H9 (cell line): ENCODE data around the gene CCR2. TPM values are rescaled to one million over a fixed set of nuclear protein-coding genes. Genes with fewer than 3 reads are reported as not detected.

ENCODE experiments used
- DNase-seq: peaks from one replicate; pipeline ENCODE4 v3.0.0-alpha.2; 2017
- H2AFZ ChIP-seq: one replicate; pipeline ENCODE4 v1.6.1; 2013; ENCODE audit warnings: mild to moderate bottlenecking, low read length, control low read depth, moderate library complexity
- H2AK5ac ChIP-seq: 2 replicates; pipeline ENCODE4 v1.6.1; 2013; ENCODE audit warnings: low read length, control low read depth, mixed read lengths; ENCODE audit not compliant: insufficient read length
- H2BK120ac ChIP-seq: one replicate; pipeline ENCODE4 v1.6.1; 2013; ENCODE audit warnings: low read depth, mild to moderate bottlenecking, low read length, control low read depth, inconsistent platforms; ENCODE audit not compliant: poor library complexity, severe bottlenecking
- H2BK12ac ChIP-seq: 2 replicates; pipeline ENCODE4 v1.6.1; 2013; ENCODE audit warnings: low read length, control low read depth, mixed read lengths, low read depth; ENCODE audit not compliant: insufficient read length
- H2BK15ac ChIP-seq: 2 replicates; pipeline ENCODE4 v1.6.1; 2013; ENCODE audit warnings: low read depth, low read length, control low read depth
- H2BK20ac ChIP-seq: one replicate; pipeline ENCODE4 v1.6.1; 2013; ENCODE audit warnings: low read depth, mild to moderate bottlenecking, low read length, control low read depth, inconsistent platforms; ENCODE audit not compliant: poor library complexity, severe bottlenecking
- H2BK5ac ChIP-seq: 2 replicates; pipeline ENCODE4 v1.6.1; 2013; ENCODE audit warnings: low read length, control low read depth, mixed read lengths; ENCODE audit not compliant: insufficient read length
- H3K14ac ChIP-seq: 2 replicates; pipeline ENCODE4 v1.6.1; 2013; ENCODE audit warnings: low read length, control low read depth; ENCODE audit not compliant: insufficient read depth
- H3K18ac ChIP-seq: 2 replicates; pipeline ENCODE4 v1.6.1; 2013; ENCODE audit warnings: low read depth, mild to moderate bottlenecking, mixed read lengths, low read length, control low read depth; ENCODE audit not compliant: insufficient read length
- H3K23ac ChIP-seq: 2 replicates; pipeline ENCODE4 v1.6.1; 2013; ENCODE audit warnings: low read length, control low read depth, mixed read lengths, low read depth; ENCODE audit not compliant: insufficient read length
- H3K23me2 ChIP-seq: 2 replicates; pipeline ENCODE4 v1.6.1; 2013; ENCODE audit warnings: low read depth, mild to moderate bottlenecking, mixed read lengths, low read length, control low read depth; ENCODE audit not compliant: insufficient read length, poor library complexity, severe bottlenecking
- H3K27ac ChIP-seq: 2 replicates; pipeline ENCODE4 v1.5.1; 2013; ENCODE audit warnings: low read length, control low read depth, mixed read lengths, low read depth; ENCODE audit not compliant: insufficient read length
- H3K27me3 ChIP-seq: 2 replicates; pipeline ENCODE4 v1.6.1; 2013; ENCODE audit warnings: low read length, control low read depth, inconsistent platforms; ENCODE audit not compliant: insufficient read depth
- H3K4ac ChIP-seq: 2 replicates; pipeline ENCODE4 v1.6.1; 2013; ENCODE audit warnings: low read depth, mild to moderate bottlenecking, control low read depth, inconsistent platforms, low read length, moderate library complexity
- H3K4me1 ChIP-seq: 2 replicates; pipeline ENCODE4 v1.6.1; 2013; ENCODE audit warnings: low read length, control low read depth, inconsistent platforms; ENCODE audit not compliant: insufficient read depth
- H3K4me2 ChIP-seq: 2 replicates; pipeline ENCODE4 v1.6.1; 2013; ENCODE audit warnings: low read length, control low read depth, mixed read lengths; ENCODE audit not compliant: insufficient read length, insufficient read depth
- H3K56ac ChIP-seq: 2 replicates; pipeline ENCODE4 v1.6.1; 2013; ENCODE audit warnings: low read depth, mild to moderate bottlenecking, mixed read lengths, low read length, control low read depth; ENCODE audit not compliant: insufficient read length
- H3K79me1 ChIP-seq: 2 replicates; pipeline ENCODE4 v1.6.1; 2013; ENCODE audit warnings: low read depth, mild to moderate bottlenecking, moderate library complexity, low read length, control low read depth, inconsistent platforms; ENCODE audit not compliant: insufficient read depth, poor library complexity, severe bottlenecking
- H3K79me2 ChIP-seq: 2 replicates; pipeline ENCODE4 v1.6.1; 2013; ENCODE audit warnings: low read length, control low read depth, inconsistent platforms; ENCODE audit not compliant: insufficient read depth
- H3K9ac ChIP-seq: 2 replicates; pipeline ENCODE4 v1.6.1; 2013; ENCODE audit warnings: low read length, control low read depth, mixed read lengths; ENCODE audit not compliant: insufficient read length; ENCODE audit errors: extremely low read depth
- H3K9me3 ChIP-seq: one replicate; pipeline ENCODE4 v1.6.1; 2013; ENCODE audit warnings: low read depth, low read length, inconsistent platforms; ENCODE audit not compliant: control insufficient read depth
- H3T11ph ChIP-seq: one replicate; pipeline ENCODE4 v1.6.1; 2013; ENCODE audit warnings: mild to moderate bottlenecking, low read length, control low read depth, inconsistent platforms
- H4K20me1 ChIP-seq: one replicate; pipeline ENCODE4 v1.6.1; 2013; ENCODE audit not compliant: control insufficient read depth, insufficient read length, insufficient read depth
- H4K5ac ChIP-seq: 2 replicates; pipeline ENCODE4 v1.6.1; 2013; ENCODE audit warnings: low read depth, mild to moderate bottlenecking, mixed read lengths, low read length, control low read depth; ENCODE audit not compliant: insufficient read length
- H4K8ac ChIP-seq: replicated peaks from 2 replicates; pipeline ENCODE4 v1.6.1; 2013; ENCODE audit warnings: low read length, control low read depth, mixed read lengths, low read depth; ENCODE audit not compliant: insufficient read length
- H4K91ac ChIP-seq: 2 replicates; pipeline ENCODE4 v1.6.1; 2013; ENCODE audit warnings: low read depth, mild to moderate bottlenecking, moderate library complexity, mixed read lengths, low read length, control low read depth; ENCODE audit not compliant: insufficient read length
- H3K27ac Mint-ChIP-seq, 3 experiments: 2 replicates in 2 of 3; 3 replicates in 1 of 3; pipeline ENCODE4 v1.8.0; 2020 to 2021; ENCODE audit warnings: mixed read lengths in 3 of 3, mild to moderate bottlenecking in 1 of 3, moderate library complexity in 1 of 3
- H3K27me3 Mint-ChIP-seq: 2 replicates; pipeline ENCODE4 v1.8.0; 2021; ENCODE audit warnings: low read depth, mild to moderate bottlenecking, moderate library complexity, mixed read lengths
- H3K36me3 Mint-ChIP-seq, 3 experiments: 2 replicates in 2 of 3; 3 replicates in 1 of 3; pipeline ENCODE4 v1.8.0; 2020 to 2021; ENCODE audit warnings: low read depth in 3 of 3, mixed read lengths in 3 of 3; ENCODE audit not compliant: insufficient read depth in 1 of 3
- H3K4me1 Mint-ChIP-seq, 2 experiments: 2 replicates each; pipeline ENCODE4 v1.8.0; 2020; ENCODE audit warnings: mixed read lengths in 2 of 2
- H3K4me3 Mint-ChIP-seq, 2 experiments: 2 replicates in 1 of 2; 3 replicates in 1 of 2; pipeline ENCODE4 v1.8.0; 2020 to 2021; ENCODE audit warnings: mild to moderate bottlenecking in 2 of 2, mixed read lengths in 2 of 2, moderate library complexity in 1 of 2
- H3K9me3 Mint-ChIP-seq, 2 experiments: 2 replicates in 1 of 2; 3 replicates in 1 of 2; pipeline ENCODE4 v1.8.0; 2020; ENCODE audit warnings: mild to moderate bottlenecking in 2 of 2, mixed read lengths in 2 of 2, moderate library complexity in 1 of 2
- WGBS: extraction: QIAGEN DNeasy Blood & Tissue Kit; methylation state at CpG from one replicate; pipeline ENCODE4 v1.1.7; 2013; ENCODE audit warnings: missing lambda C conversion rate, low lambda C conversion rate, mixed read lengths; ENCODE audit not compliant: insufficient read length; ENCODE audit errors: extremely low coverage; 5-methylcytosine and 5-hydroxymethylcytosine counted together
- total RNA-seq: library from RNA; stranded (reverse); gene quantifications from 2 replicates; pipeline ENCODE4 v1.2.1, GENCODE V29; 2021
- TF ChIP-seq, protein P1 (sequence below): fragments of 200-600 bp; sonication (generic); conservative IDR thresholded peaks from 3 replicates; pipeline ENCODE4 v1.8.0; 2021; ENCODE audit warnings: antibody characterized with exemption, mild to moderate bottlenecking

CCR2 gene
- total RNA-seq, 1 experiment from 2014 or later: not detected

DNA sequence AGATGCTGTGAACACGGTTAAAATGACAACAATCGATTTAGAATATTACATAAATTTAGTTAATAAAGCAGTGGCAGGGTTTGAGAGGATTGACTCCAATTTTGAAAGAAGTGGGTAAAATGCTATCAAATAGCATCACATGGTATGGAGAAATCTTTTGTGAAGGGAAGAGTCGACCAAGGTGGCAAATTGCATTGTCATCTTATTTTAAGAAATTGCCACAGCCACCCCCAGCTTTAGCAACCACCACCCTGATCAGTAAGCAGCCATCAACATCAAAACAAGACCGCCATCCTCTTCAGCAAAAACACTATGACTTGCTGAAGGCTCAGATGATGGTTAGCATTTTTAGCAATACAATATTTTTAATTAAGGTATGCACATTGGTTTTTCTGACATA, 11.1 kb downstream of the CCR2 start:
- H3K4me3 Mint-ChIP-seq: no peak overlapping the region
- no CpG with 5 or more reads among the region's 4 CpGs for WGBS

More for the DNA sequence above, 11.1 kb downstream of the CCR2 start:
- H3K4me1 Mint-ChIP-seq: no peaks in the 10 kb centered on the region; a peak in 1 of 4 replicates
- DNase-seq: no peak
- no peaks in the 10 kb centered on the region for H3K79me1 ChIP-seq
- H3K79me2 ChIP-seq: no peaks in the 10 kb centered on the region
- no peak overlapping the region for H2AK5ac ChIP-seq
- no peak overlapping the region for H3K18ac ChIP-seq
- no peak overlapping the region for H3K4ac ChIP-seq
- no peaks in the 10 kb centered on the region for H4K20me1 ChIP-seq
- no peak overlapping the region for H4K5ac ChIP-seq
- H3K27me3 Mint-ChIP-seq: peaks cover 8% of the 10 kb centered on the region
- no peak overlapping the region for H3K14ac ChIP-seq
- no peak overlapping the region for H3K27ac ChIP-seq
- H3K4me1 ChIP-seq: no peaks in the 10 kb centered on the region; the same call in 1 of the 2 replicates
- H3K36me3 Mint-ChIP-seq: no peaks in the 10 kb centered on the region
- no peak overlapping the region for H4K91ac ChIP-seq
- H2BK12ac ChIP-seq: no peak overlapping the region
- H3K9me3 ChIP-seq: no peaks in the 10 kb centered on the region
- H2AFZ ChIP-seq: no peak overlapping the region
- H3K23me2 ChIP-seq: no peaks in the 10 kb centered on the region
- no peak overlapping the region for H3T11ph ChIP-seq
- H3K9me3 Mint-ChIP-seq: no peaks in the 10 kb centered on the region
- no peak overlapping the region for H3K9ac ChIP-seq
- H3K23ac ChIP-seq: no peak overlapping the region
- no peak overlapping the region for H2BK15ac ChIP-seq
- no peak overlapping the region for H2BK5ac ChIP-seq
- no peak overlapping the region for H3K27ac Mint-ChIP-seq
- no peaks in the 10 kb centered on the region for H3K27me3 ChIP-seq
- H4K8ac ChIP-seq: no peak overlapping the region
- no peak overlapping the region for H2BK20ac ChIP-seq
- no peak overlapping the region for H3K4me2 ChIP-seq
- TF ChIP-seq, protein P1, sequence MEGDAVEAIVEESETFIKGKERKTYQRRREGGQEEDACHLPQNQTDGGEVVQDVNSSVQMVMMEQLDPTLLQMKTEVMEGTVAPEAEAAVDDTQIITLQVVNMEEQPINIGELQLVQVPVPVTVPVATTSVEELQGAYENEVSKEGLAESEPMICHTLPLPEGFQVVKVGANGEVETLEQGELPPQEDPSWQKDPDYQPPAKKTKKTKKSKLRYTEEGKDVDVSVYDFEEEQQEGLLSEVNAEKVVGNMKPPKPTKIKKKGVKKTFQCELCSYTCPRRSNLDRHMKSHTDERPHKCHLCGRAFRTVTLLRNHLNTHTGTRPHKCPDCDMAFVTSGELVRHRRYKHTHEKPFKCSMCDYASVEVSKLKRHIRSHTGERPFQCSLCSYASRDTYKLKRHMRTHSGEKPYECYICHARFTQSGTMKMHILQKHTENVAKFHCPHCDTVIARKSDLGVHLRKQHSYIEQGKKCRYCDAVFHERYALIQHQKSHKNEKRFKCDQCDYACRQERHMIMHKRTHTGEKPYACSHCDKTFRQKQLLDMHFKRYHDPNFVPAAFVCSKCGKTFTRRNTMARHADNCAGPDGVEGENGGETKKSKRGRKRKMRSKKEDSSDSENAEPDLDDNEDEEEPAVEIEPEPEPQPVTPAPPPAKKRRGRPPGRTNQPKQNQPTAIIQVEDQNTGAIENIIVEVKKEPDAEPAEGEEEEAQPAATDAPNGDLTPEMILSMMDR: no peak
- H3K56ac ChIP-seq: no peak overlapping the region
- no peak overlapping the region for H2BK120ac ChIP-seq
